Mammary epithelial cell (primary cell): Measurements from ENCODE around the gene SSBP3.

ENCODE experiments used
- CTCF ChIP-seq, 2 donors: IDR thresholded peaks in 1 of 2; conservative IDR thresholded peaks in 1 of 2; 2 replicates each; pipeline ENCODE4 v1.5.1; 2011 to 2012; ENCODE audit warnings: inconsistent platforms in 2 of 2, low read length in 2 of 2, mild to moderate bottlenecking in 2 of 2, control low read depth in 1 of 2, low read depth in 1 of 2; ENCODE audit not compliant: insufficient read depth in 1 of 2; ENCODE audit errors: extremely low read depth in 1 of 2
- EZH2 ChIP-seq: IDR thresholded peaks from 2 replicates; pipeline ENCODE4 v1.6.1; 2012; ENCODE audit warnings: low read length, inconsistent platforms, borderline replicate concordance

GRCh38 chr1:54304518-54304917, 101.7 kb downstream of the SSBP3 start:
- TF ChIP-seq CTCF (conservative IDR thresholded peaks at IDR 0.05 in 1 of 2, IDR thresholded peaks at IDR 0.05 in 1 of 2; ENCODE audit: extremely low read depth in 1 of 2, insufficient read depth in 1 of 2, low read depth in 1 of 2, low read length in 2 of 2): no peak
- TF ChIP-seq EZH2: no peak
